Natural killer cell treated with Interleukin-12 subunit alpha and Interleukin-12 subunit beta and Interleukin-15 and Interleukin-18, amount 100 ng/mL, for 72 hours (primary cell): ENCODE measurements around the gene MEGF9. TPM values are rescaled to one million over a fixed set of nuclear protein-coding genes. Genes with fewer than 3 reads are reported as not detected.

Experiments used
- ATAC-seq, 2 donors: fragments of 150-1000 bp; cut with Tn5 transposase in 1 of 2; sonication (Bioruptor Pico), chemical (Tn5 transposase) in 1 of 2; 2 replicates each; pipeline ENCODE4 v1.10.0; 2021
- DNase-seq: peaks from one replicate; pipeline ENCODE4 v3.0.0; 2022; ENCODE audit warnings: low spot score
- H3K27ac Mint-ChIP-seq, 2 donors: 1 replicate in 1 of 2; 2 replicates in 1 of 2; pipeline ENCODE4 v1.8.0; 2022; ENCODE audit warnings: mixed read lengths in 2 of 2, mild to moderate bottlenecking in 1 of 2, moderate library complexity in 1 of 2
- H3K27me3 Mint-ChIP-seq, 2 donors: 1 replicate in 1 of 2; 2 replicates in 1 of 2; pipeline ENCODE4 v1.8.0; 2022; ENCODE audit warnings: mixed read lengths in 2 of 2
- H3K36me3 Mint-ChIP-seq: one replicate; pipeline ENCODE4 v1.8.0; 2022; ENCODE audit warnings: mixed read lengths
- H3K4me1 Mint-ChIP-seq, 2 donors: 1 replicate in 1 of 2; 2 replicates in 1 of 2; pipeline ENCODE4 v1.8.0; 2022; ENCODE audit warnings: low read depth in 2 of 2, mixed read lengths in 2 of 2, mild to moderate bottlenecking in 1 of 2
- H3K4me3 Mint-ChIP-seq: one replicate; pipeline ENCODE4 v1.8.0; 2022; ENCODE audit warnings: mixed read lengths
- H3K9me3 Mint-ChIP-seq: 2 replicates; pipeline ENCODE4 v1.8.0; 2022; ENCODE audit warnings: mixed read lengths
- total RNA-seq, 2 donors: library from RNA; stranded (reverse); gene quantifications; one replicate each; pipeline ENCODE4 v1.2.3, GENCODE V29; 2022

Gene MEGF9
- total RNA-seq, 2 donors from 2014 or later = 7.7 to 12.7 TPM

GRCh38 chr9:120708526-120709224 lies 5.6 kb downstream of the MEGF9 start:
- ATAC-seq (no peak), DNase-seq (no peak)
- Mint-ChIP-seq H3K9me3 (no peaks in the 10 kb centered on the region), H3K4me1 (peaks cover 33 to 36% of the 10 kb centered on the region in 2 donors), H3K36me3 (no peaks in the 10 kb centered on the region), H3K27ac (peak overlapping the region; percentile 78 to 95), H3K4me3 (peak overlapping the region; percentile 95), H3K27me3 (no peaks in the 10 kb centered on the region)

- ATAC-seq = no peak
- Mint-ChIP-seq H3K27me3 (no peaks in the 10 kb centered on the region), H3K27ac (peak overlapping the region in 1 of 2 donors; percentile 71)
These were observed 7.1 kb downstream of the MEGF9 start for GRCh38 chr9:120707170-120707569.

GRCh38 chr9:120705174-120705573 lies 9.1 kb downstream of the MEGF9 start:
- Mint-ChIP-seq H3K27ac (no peak overlapping the region), H3K4me1 (peaks cover 8 to 12% of the 10 kb centered on the region in 2 donors), H3K36me3 (no peaks in the 10 kb centered on the region), H3K9me3 (no peaks in the 10 kb centered on the region), H3K4me3 (no peak overlapping the region), H3K27me3 (no peaks in the 10 kb centered on the region)
- DNase-seq (no peak), ATAC-seq (no peak)

More at GRCh38 chr9:120707170-120707569, 7.1 kb downstream of the MEGF9 start:
- no peaks in the 10 kb centered on the region for H3K9me3 Mint-ChIP-seq
- H3K4me1 Mint-ChIP-seq = peaks cover 22 to 23% of the 10 kb centered on the region in 2 donors
- H3K36me3 Mint-ChIP-seq = no peaks in the 10 kb centered on the region
- no peak for DNase-seq
- no peak overlapping the region for H3K4me3 Mint-ChIP-seq

GRCh38 chr9:120702075-120702474 lies 12.2 kb downstream of the MEGF9 start:
- no peak overlapping the region for H3K4me3 Mint-ChIP-seq
- H3K9me3 Mint-ChIP-seq = no peaks in the 10 kb centered on the region
- no peak overlapping the region for H3K27ac Mint-ChIP-seq
- H3K4me1 Mint-ChIP-seq = peaks cover 11% of the 10 kb centered on the region in 2 donors
- ATAC-seq (no peak), DNase-seq (no peak)
- no peaks in the 10 kb centered on the region for H3K36me3 Mint-ChIP-seq
- H3K27me3 Mint-ChIP-seq = no peaks in the 10 kb centered on the region

GRCh38 chr9:120701248-120701647 lies 13.0 kb downstream of the MEGF9 start:
- Mint-ChIP-seq H3K27ac (no peak overlapping the region), H3K27me3 (no peaks in the 10 kb centered on the region), H3K4me3 (no peak overlapping the region), H3K4me1 (peaks cover 15 to 18% of the 10 kb centered on the region in 2 donors), H3K36me3 (no peaks in the 10 kb centered on the region), H3K9me3 (no peaks in the 10 kb centered on the region)
- DNase-seq (no peak), ATAC-seq (no peak)

- Mint-ChIP-seq H3K4me3 (no peak overlapping the region), H3K36me3 (no peaks in the 10 kb centered on the region), H3K9me3 (no peaks in the 10 kb centered on the region), H3K27ac (no peak overlapping the region), H3K27me3 (no peaks in the 10 kb centered on the region), H3K4me1 (peaks cover 25 to 29% of the 10 kb centered on the region in 2 donors)
- DNase-seq (no peak), ATAC-seq (no peak)
These were observed 15.5 kb downstream of the MEGF9 start for GRCh38 chr9:120698766-120699165.

- no peaks in the 10 kb centered on the region for H3K36me3 Mint-ChIP-seq
- peaks cover 36 to 42% of the 10 kb centered on the region in 2 donors for H3K4me1 Mint-ChIP-seq
- DNase-seq (no peak), ATAC-seq (no peak)
- no peaks in the 10 kb centered on the region for H3K9me3 Mint-ChIP-seq
- no peaks in the 10 kb centered on the region for H3K27me3 Mint-ChIP-seq
- H3K27ac Mint-ChIP-seq = no peak overlapping the region
- no peak overlapping the region for H3K4me3 Mint-ChIP-seq
These were observed 16.8 kb downstream of the MEGF9 start for GRCh38 chr9:120697448-120697847.

- no peaks in the 10 kb centered on the region for H3K36me3 Mint-ChIP-seq
- no peak overlapping the region for H3K27ac Mint-ChIP-seq
- H3K4me1 Mint-ChIP-seq = peaks cover 41 to 49% of the 10 kb centered on the region in 2 donors
- no peaks in the 10 kb centered on the region for H3K9me3 Mint-ChIP-seq
- ATAC-seq = no peak
- H3K27me3 Mint-ChIP-seq = no peaks in the 10 kb centered on the region
- no peak overlapping the region for H3K4me3 Mint-ChIP-seq
- DNase-seq = no peak
These were observed 17.6 kb downstream of the MEGF9 start for GRCh38 chr9:120696551-120697230.

GRCh38 chr9:120694559-120694958 lies 19.7 kb downstream of the MEGF9 start:
- H3K4me1 Mint-ChIP-seq = peaks cover 38 to 49% of the 10 kb centered on the region in 2 donors
- no peak for DNase-seq
- no peaks in the 10 kb centered on the region for H3K36me3 Mint-ChIP-seq
- peak overlapping the region; percentile 74 to 94 for H3K27ac Mint-ChIP-seq
- H3K4me3 Mint-ChIP-seq = peak overlapping the region; percentile 66
- no peaks in the 10 kb centered on the region for H3K9me3 Mint-ChIP-seq
- ATAC-seq = peak; percentile 46 to 55
- no peaks in the 10 kb centered on the region for H3K27me3 Mint-ChIP-seq

GRCh38 chr9:120693700-120694008 lies 20.6 kb downstream of the MEGF9 start:
- no peaks in the 10 kb centered on the region for H3K36me3 Mint-ChIP-seq
- H3K4me1 Mint-ChIP-seq = peaks cover 38 to 49% of the 10 kb centered on the region in 2 donors
- H3K9me3 Mint-ChIP-seq = no peaks in the 10 kb centered on the region
- DNase-seq = no peak
- ATAC-seq = no peak
- no peaks in the 10 kb centered on the region for H3K27me3 Mint-ChIP-seq
- peak overlapping the region; percentile 66 for H3K4me3 Mint-ChIP-seq
- H3K27ac Mint-ChIP-seq = peak overlapping the region; percentile 74 to 94

- peak; percentile 87 to 91 for ATAC-seq
- Mint-ChIP-seq H3K27me3 (no peaks in the 10 kb centered on the region), H3K9me3 (no peaks in the 10 kb centered on the region), H3K27ac (peak overlapping the region; percentile 74 to 94), H3K36me3 (no peaks in the 10 kb centered on the region), H3K4me3 (peak overlapping the region; percentile 66), H3K4me1 (peaks cover 38 to 49% of the 10 kb centered on the region in 2 donors)
- DNase-seq = no peak
These were observed 21.2 kb downstream of the MEGF9 start for GRCh38 chr9:120692901-120693699.

- H3K27me3 Mint-ChIP-seq = no peaks in the 10 kb centered on the region
- no peak overlapping the region for H3K4me3 Mint-ChIP-seq
- no peak for ATAC-seq
- H3K4me1 Mint-ChIP-seq = peaks cover 32 to 35% of the 10 kb centered on the region in 2 donors
- no peak overlapping the region for H3K27ac Mint-ChIP-seq
- H3K36me3 Mint-ChIP-seq = no peaks in the 10 kb centered on the region
- no peaks in the 10 kb centered on the region for H3K9me3 Mint-ChIP-seq
- no peak for DNase-seq
These were observed 23.9 kb downstream of the MEGF9 start for GRCh38 chr9:120690372-120690771.

GRCh38 chr9:120689860-120690259 lies 24.4 kb downstream of the MEGF9 start:
- H3K9me3 Mint-ChIP-seq = no peaks in the 10 kb centered on the region
- H3K36me3 Mint-ChIP-seq = no peaks in the 10 kb centered on the region
- DNase-seq (no peak), ATAC-seq (no peak)
- H3K4me1 Mint-ChIP-seq = peaks cover 29 to 31% of the 10 kb centered on the region in 2 donors
- H3K4me3 Mint-ChIP-seq = no peak overlapping the region
- no peak overlapping the region for H3K27ac Mint-ChIP-seq
- H3K27me3 Mint-ChIP-seq = no peaks in the 10 kb centered on the region

GRCh38 chr9:120688758-120689157 lies 25.5 kb downstream of the MEGF9 start:
- ATAC-seq (no peak), DNase-seq (no peak)
- Mint-ChIP-seq H3K36me3 (no peaks in the 10 kb centered on the region), H3K27me3 (no peaks in the 10 kb centered on the region), H3K4me3 (no peak overlapping the region), H3K4me1 (peaks cover 22 to 24% of the 10 kb centered on the region in 2 donors), H3K9me3 (no peaks in the 10 kb centered on the region), H3K27ac (no peak overlapping the region)
